B cell (primary cell): ENCODE data around the gene PVR. TPM values are rescaled to one million over a fixed set of nuclear protein-coding genes. Genes with fewer than 3 reads are reported as not detected.

Experiments
- ATAC-seq: fragments of 200-7000 bp; cut with Tn5 transposase; one replicate; pipeline ENCODE4 v1.10.0; 2021; ENCODE audit warnings: low read depth, mild to moderate bottlenecking, moderate number of reproducible peaks, moderate library complexity
- CTCF ChIA-PET: fragments of 350-600 bp; sonication (Branson Sonifier 250); formaldehyde crosslinking; loops from one replicate; lab custom pipeline; 2021; ENCODE audit warnings: antibody characterized with exemption, inconsistent platforms; lab: Charles Lee
- POLR2A ChIA-PET: fragments of 350-600 bp; sonication (Branson Sonifier 250); formaldehyde crosslinking; loops from one replicate; lab custom pipeline; 2021; ENCODE audit warnings: antibody characterized with exemption; lab: Charles Lee
- DNase-seq: peaks from one replicate; pipeline ENCODE4 v3.0.0; 2013
- H2AFZ ChIP-seq: 2 replicates; pipeline ENCODE4 v1.6.1; 2012; ENCODE audit warnings: mild to moderate bottlenecking, low read depth, low read length; ENCODE audit not compliant: insufficient read depth, poor library complexity, severe bottlenecking
- H3K27ac ChIP-seq, 2 donors: 1 replicate in 1 of 2; 2 replicates in 1 of 2; pipeline ENCODE4 v1.5.1; 2012 to 2013; ENCODE audit warnings: low read length in 2 of 2, mild to moderate bottlenecking in 2 of 2, moderate library complexity in 1 of 2
- H3K27me3 ChIP-seq, 4 experiments: fragments of 200-600 bp in 1 of 4; sonication (generic) in 1 of 4; replicated peaks in 1 of 4; 1 replicate in 2 of 4; 2 replicates in 2 of 4; pipeline versions ENCODE4 v1.6.1 to v1.7.0; 2013 to 2016; ENCODE audit warnings: low read length in 3 of 4, mild to moderate bottlenecking in 2 of 4, mixed read lengths in 1 of 4, moderate library complexity in 1 of 4; ENCODE audit not compliant: insufficient read depth in 4 of 4, control insufficient read depth in 3 of 4; ENCODE audit errors: control extremely low read depth in 1 of 4
- H3K36me3 ChIP-seq, 2 experiments: replicated peaks in 1 of 2; 1 replicate in 1 of 2; 2 replicates in 1 of 2; pipeline versions ENCODE4 v1.6.1 to v1.7.1; 2013; ENCODE audit warnings: low read length in 1 of 2; ENCODE audit not compliant: insufficient read depth in 2 of 2, control insufficient read depth in 1 of 2; ENCODE audit errors: control extremely low read depth in 1 of 2, extremely low read depth in 1 of 2
- H3K4me1 ChIP-seq, 2 donors: fragments of 200-600 bp in 1 of 2; sonication (generic) in 1 of 2; 1 replicate in 1 of 2; 2 replicates in 1 of 2; pipeline versions ENCODE4 v1.5.1 to v1.6.1; 2013 to 2017; ENCODE audit warnings: low read length in 2 of 2; ENCODE audit not compliant: control insufficient read depth in 2 of 2, insufficient read depth in 2 of 2
- H3K4me2 ChIP-seq: replicated peaks from 2 replicates; pipeline ENCODE3; 2012; ENCODE audit warnings: mild to moderate bottlenecking, low read depth, low read length; ENCODE audit not compliant: poor library complexity, severe bottlenecking
- H3K4me3 ChIP-seq, 5 experiments: fragments of 200-600 bp in 1 of 5; sonication (generic) in 1 of 5; 1 replicate in 3 of 5; 2 replicates in 2 of 5; pipeline versions ENCODE4 v1.5.1 to v1.7.0; 2011 to 2016; ENCODE audit warnings: low read length in 4 of 5, mild to moderate bottlenecking in 4 of 5, low read depth in 2 of 5, control low read depth in 1 of 5, moderate library complexity in 1 of 5; ENCODE audit not compliant: insufficient read depth in 1 of 5; ENCODE audit errors: control extremely low read depth in 1 of 5, extremely low read depth in 1 of 5
- H3K79me2 ChIP-seq: fragments of 200-600 bp; sonication (generic); one replicate; pipeline ENCODE4 v1.6.0; 2016; ENCODE audit warnings: low read length; ENCODE audit not compliant: control insufficient read depth, insufficient read depth
- H3K9ac ChIP-seq: fragments of 200-600 bp; sonication (generic); 2 replicates; pipeline ENCODE4 v1.6.1; 2017; ENCODE audit warnings: mild to moderate bottlenecking, low read length, moderate library complexity
- H3K9me3 ChIP-seq, 3 donors: one replicate each; pipeline versions ENCODE4 v1.6.1 to v1.7.1; 2013; ENCODE audit warnings: low read length in 2 of 3; ENCODE audit not compliant: control insufficient read depth in 2 of 3, insufficient read depth in 1 of 3; ENCODE audit errors: control extremely low read depth in 1 of 3
- H4K20me1 ChIP-seq: 2 replicates; pipeline ENCODE4 v1.6.0; 2012; ENCODE audit warnings: mild to moderate bottlenecking, low read length; ENCODE audit not compliant: insufficient read depth, control insufficient read depth, poor library complexity, severe bottlenecking
- H3K27ac Mint-ChIP-seq: one replicate; pipeline ENCODE4 v1.8.0; 2021; ENCODE audit warnings: mixed read lengths
- H3K27me3 Mint-ChIP-seq: one replicate; pipeline ENCODE4 v1.8.0; 2021; ENCODE audit warnings: mixed read lengths
- H3K4me1 Mint-ChIP-seq: one replicate; pipeline ENCODE4 v1.8.0; 2021; ENCODE audit warnings: mixed read lengths
- H3K4me3 Mint-ChIP-seq: one replicate; pipeline ENCODE4 v1.8.0; 2021; ENCODE audit warnings: mixed read lengths
- H3K9me3 Mint-ChIP-seq: one replicate; pipeline ENCODE4 v1.8.0; 2022; ENCODE audit warnings: mixed read lengths; ENCODE audit not compliant: insufficient read depth
- EZH2 ChIP-seq: IDR thresholded peaks from 2 replicates; pipeline ENCODE4 v1.6.1; 2012; ENCODE audit warnings: borderline replicate concordance, low read depth, mild to moderate bottlenecking, moderate library complexity, low read length; ENCODE audit not compliant: insufficient read depth, poor library complexity, severe bottlenecking
- WGBS: methylation state at CpG from one replicate; pipeline ENCODE4 v1.1.5; 2013; ENCODE audit warnings: missing lambda C conversion rate; ENCODE audit not compliant: insufficient coverage; 5-methylcytosine and 5-hydroxymethylcytosine counted together
- intact Hi-C: fragments of 100-400 bp; cut with micrococcal nuclease; formaldehyde crosslinking; loops from one replicate; pipeline ENCODE4 v1.10.0; 2022
- polyA plus RNA-seq: library from polyadenylated mRNA; depleted of rRNA; stranded (reverse); fragments of >200 nt; gene quantifications from 2 replicates; pipeline ENCODE4 v1.2.3, GENCODE V29; 2012
- total RNA-seq, 2 donors: library from RNA; stranded (reverse); fragments of 120-200 nt in 1 of 2; gene quantifications; 1 replicate in 1 of 2; 2 replicates in 1 of 2; pipeline versions ENCODE4 v1.2.3 to v1.2.4, GENCODE V29; 2013 to 2022
- TF ChIP-seq, protein P1 (sequence below): fragments of 200-600 bp; IDR thresholded peaks from one replicate; pipeline ENCODE4 v1.8.0; 2022; ENCODE audit warnings: antibody characterized with exemption, mild to moderate bottlenecking

Gene PVR
- total and polyA plus RNA-seq, 2 donors (not counting 1 experiment from before 2014, with no cell fraction given) = 0.09 to 0.67 TPM

DNA sequence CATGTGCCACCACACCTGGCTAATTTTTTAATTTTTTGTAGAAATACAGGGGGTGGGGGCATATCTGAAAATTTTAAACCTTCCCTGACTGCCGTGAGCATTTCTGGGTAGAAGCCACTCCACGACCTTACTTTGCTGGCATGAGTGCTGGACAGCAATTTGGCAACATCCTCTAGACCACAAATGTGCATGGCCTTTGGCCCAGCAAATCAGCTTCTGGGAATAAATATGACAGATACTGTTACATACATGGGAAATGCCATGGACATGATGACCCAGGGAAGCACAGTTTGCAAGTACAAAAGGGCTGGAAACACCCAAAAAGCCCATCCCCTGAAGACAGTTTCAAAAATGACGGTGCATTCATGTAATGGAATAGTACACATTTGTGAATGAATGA is 3.2 kb upstream of the PVR start:
- H3K27me3 Mint-ChIP-seq = peaks cover 26% of the 10 kb centered on the region
- CTCF ChIA-PET = interaction anchor here (1.2 kb wide), 1 partner anchor 16 kb away, joined by 3 read pairs; no protein-coding TSS in a partner anchor
- Histone ChIP-seq H3K27ac (no peak overlapping the region), H3K4me1 (peaks cover 8 to 9% of the 10 kb centered on the region in 2 donors), H3K9ac (no peak overlapping the region), H3K4me2 (no peak overlapping the region), H3K9me3 (peaks cover 0 to 3% (median 0%) of the 10 kb centered on the region in 3 donors), H3K4me3 (no peak overlapping the region), H2AFZ (no peak overlapping the region), H3K36me3 (no peaks in the 10 kb centered on the region), H4K20me1 (no peaks in the 10 kb centered on the region), H3K27me3 (peaks cover 0 to 26% (median 7%) of the 10 kb centered on the region in 4 experiments), H3K79me2 (no peaks in the 10 kb centered on the region)
- POLR2A ChIA-PET = no interaction called here
- no peak for ATAC-seq
- H3K27ac Mint-ChIP-seq = no peak overlapping the region
- peaks cover 4% of the 10 kb centered on the region for H3K4me1 Mint-ChIP-seq
- H3K9me3 Mint-ChIP-seq = no peaks in the 10 kb centered on the region
- no peak for DNase-seq
- TF ChIP-seq, protein P1, sequence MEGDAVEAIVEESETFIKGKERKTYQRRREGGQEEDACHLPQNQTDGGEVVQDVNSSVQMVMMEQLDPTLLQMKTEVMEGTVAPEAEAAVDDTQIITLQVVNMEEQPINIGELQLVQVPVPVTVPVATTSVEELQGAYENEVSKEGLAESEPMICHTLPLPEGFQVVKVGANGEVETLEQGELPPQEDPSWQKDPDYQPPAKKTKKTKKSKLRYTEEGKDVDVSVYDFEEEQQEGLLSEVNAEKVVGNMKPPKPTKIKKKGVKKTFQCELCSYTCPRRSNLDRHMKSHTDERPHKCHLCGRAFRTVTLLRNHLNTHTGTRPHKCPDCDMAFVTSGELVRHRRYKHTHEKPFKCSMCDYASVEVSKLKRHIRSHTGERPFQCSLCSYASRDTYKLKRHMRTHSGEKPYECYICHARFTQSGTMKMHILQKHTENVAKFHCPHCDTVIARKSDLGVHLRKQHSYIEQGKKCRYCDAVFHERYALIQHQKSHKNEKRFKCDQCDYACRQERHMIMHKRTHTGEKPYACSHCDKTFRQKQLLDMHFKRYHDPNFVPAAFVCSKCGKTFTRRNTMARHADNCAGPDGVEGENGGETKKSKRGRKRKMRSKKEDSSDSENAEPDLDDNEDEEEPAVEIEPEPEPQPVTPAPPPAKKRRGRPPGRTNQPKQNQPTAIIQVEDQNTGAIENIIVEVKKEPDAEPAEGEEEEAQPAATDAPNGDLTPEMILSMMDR = no peak
- TF ChIP-seq EZH2 = no peak
- intact Hi-C loops = no loop called here
- 100% methylated on average over 2 of the region's 3 CpGs for WGBS
- no peak overlapping the region for H3K4me3 Mint-ChIP-seq

- intact Hi-C loops = no loop called here
- no peak for ATAC-seq
Observed at GRCh38 chr19:44641501-44642265, 2.0 kb upstream of the PVR start.

More at GRCh38 chr19:44641501-44642265, 2.0 kb upstream of the PVR start:
- Histone ChIP-seq H3K27ac (no peak overlapping the region), H3K9me3 (peaks cover 0 to 3% (median 0%) of the 10 kb centered on the region in 3 donors), H3K9ac (no peak overlapping the region), H3K27me3 (peaks cover 0 to 37% (median 12%) of the 10 kb centered on the region in 4 experiments), H3K4me2 (no peak overlapping the region), H3K4me1 (peaks cover 8 to 9% of the 10 kb centered on the region in 2 donors), H3K79me2 (no peaks in the 10 kb centered on the region), H3K4me3 (no peak overlapping the region), H4K20me1 (no peaks in the 10 kb centered on the region), H3K36me3 (no peaks in the 10 kb centered on the region), H2AFZ (no peak overlapping the region)
- TF ChIP-seq EZH2 = no peak
- TF ChIP-seq, protein P1 = no peak
- peaks cover 4% of the 10 kb centered on the region for H3K4me1 Mint-ChIP-seq
- no peak for DNase-seq
- H3K4me3 Mint-ChIP-seq = no peak overlapping the region
- H3K9me3 Mint-ChIP-seq = no peaks in the 10 kb centered on the region
- ChIA-PET POLR2A (no interaction called here), CTCF (interaction anchor here (1.2 kb wide), 3 partner anchors 11 to 15 kb away, joined by 3 to 5 read pairs (median 3); no protein-coding TSS in a partner anchor)
- WGBS = 93% methylated on average over 6 of the region's 9 CpGs
- peaks cover 29% of the 10 kb centered on the region for H3K27me3 Mint-ChIP-seq
- no peak overlapping the region for H3K27ac Mint-ChIP-seq
